WTC11 (cell line): ENCODE measurements around the gene ENKUR. TPM values are rescaled to one million over a fixed set of nuclear protein-coding genes. Genes with fewer than 3 reads are reported as not detected.

ENCODE experiments used
- ATAC-seq: fragments of 200-7000 bp; cut with Tn5 transposase; 2 replicates; pipeline ENCODE4 v1.10.0; 2021; ENCODE audit warnings: mild to moderate bottlenecking, moderate library complexity
- CTCF ChIA-PET: fragments of 300-600 bp; sonication (Branson Sonifier 250); formaldehyde crosslinking; loops from one replicate; lab custom pipeline; 2021; ENCODE audit warnings: antibody characterized with exemption; lab: Charles Lee
- POLR2A ChIA-PET: fragments of 350-600 bp; sonication (Branson Sonifier 250); formaldehyde crosslinking; loops from one replicate; lab custom pipeline; 2021; ENCODE audit warnings: antibody characterized with exemption; lab: Charles Lee
- DNase-seq: peaks from one replicate; pipeline ENCODE4 v3.0.0; 2021; ENCODE audit warnings: low spot score
- H3K27ac Mint-ChIP-seq: 2 replicates; pipeline ENCODE4 v1.8.0; 2021; ENCODE audit warnings: mixed read lengths
- H3K27me3 Mint-ChIP-seq: 2 replicates; pipeline ENCODE4 v1.8.0; 2021; ENCODE audit warnings: low read depth, mild to moderate bottlenecking, moderate library complexity, mixed read lengths
- H3K36me3 Mint-ChIP-seq: 2 replicates; pipeline ENCODE4 v1.8.0; 2021; ENCODE audit warnings: mixed read lengths
- H3K4me1 Mint-ChIP-seq: 2 replicates; pipeline ENCODE4 v1.8.0; 2022; ENCODE audit warnings: mixed read lengths
- H3K4me3 Mint-ChIP-seq: 2 replicates; pipeline ENCODE4 v1.8.0; 2021; ENCODE audit warnings: mild to moderate bottlenecking, moderate library complexity, mixed read lengths
- H3K9me3 Mint-ChIP-seq: 2 replicates; pipeline ENCODE4 v1.8.0; 2021; ENCODE audit warnings: mixed read lengths
- AFF4 ChIP-seq: sonication (generic); formaldehyde crosslinking; IDR thresholded peaks from 2 replicates; pipeline ENCODE4 v1.8.1; 2023; ENCODE audit warnings: mild to moderate bottlenecking, missing genetic modification reagents, borderline replicate concordance
- ATF2 ChIP-seq: sonication (generic); formaldehyde crosslinking; IDR thresholded peaks from 2 replicates; pipeline ENCODE4 v1.8.1; 2022; ENCODE audit warnings: low read depth, missing genetic modification reagents, borderline replicate concordance
- CTCF ChIP-seq: fragments of 200-600 bp; IDR thresholded peaks from 2 replicates; pipeline ENCODE4 v1.8.0; 2022; ENCODE audit warnings: antibody characterized with exemption
- EMX1 ChIP-seq: fragments of 250-450 bp; sonication (Bioruptor Pico); IDR thresholded peaks from 2 replicates; pipeline ENCODE4 v1.8.0; 2021; ENCODE audit warnings: mild to moderate bottlenecking
- GABPB1 ChIP-seq: sonication (generic); formaldehyde crosslinking; IDR thresholded peaks from 2 replicates; pipeline ENCODE4 v1.8.1; 2023; ENCODE audit warnings: mild to moderate bottlenecking, missing genetic modification reagents
- MYBL2 ChIP-seq: sonication (generic); formaldehyde crosslinking; IDR thresholded peaks from 2 replicates; pipeline ENCODE4 v1.8.1; 2023; ENCODE audit warnings: mild to moderate bottlenecking, moderate library complexity, missing genetic modification reagents
- NFATC4 ChIP-seq: fragments of 250-450 bp; sonication (Bioruptor Pico); IDR thresholded peaks from 2 replicates; pipeline ENCODE4 v1.9.0; 2021; ENCODE audit warnings: mild to moderate bottlenecking
- NR1H2 ChIP-seq: sonication (generic); formaldehyde crosslinking; IDR thresholded peaks from 2 replicates; pipeline ENCODE4 v1.9.0; 2021; ENCODE audit warnings: mild to moderate bottlenecking, moderate library complexity, missing genetic modification reagents
- RORB ChIP-seq: fragments of 250-450 bp; sonication (Bioruptor Pico); IDR thresholded peaks from 2 replicates; pipeline ENCODE4 v1.9.0; 2021; ENCODE audit warnings: mild to moderate bottlenecking
- TEAD4 ChIP-seq: sonication (generic); formaldehyde crosslinking; IDR thresholded peaks from 2 replicates; pipeline ENCODE4 v1.8.0; 2022; ENCODE audit warnings: mild to moderate bottlenecking, missing genetic modification reagents
- ZMAT4 ChIP-seq: fragments of 250-450 bp; sonication (Bioruptor Pico); IDR thresholded peaks from 2 replicates; pipeline ENCODE4 v1.9.0; 2021; ENCODE audit warnings: mild to moderate bottlenecking
- ZNF512 ChIP-seq: sonication (generic); formaldehyde crosslinking; IDR thresholded peaks from 2 replicates; pipeline ENCODE4 v1.8.1; 2022; ENCODE audit warnings: missing genetic modification reagents, borderline replicate concordance
- total RNA-seq: library from RNA; stranded (reverse); gene quantifications from 3 replicates; pipeline ENCODE4 v1.2.3, GENCODE V29; 2021

The ENKUR gene
- total RNA-seq, 1 experiment from 2014 or later, result not detected

- TF ChIP-seq ZNF512 (CRISPR knock-in tag) (no peak), ATF2 (CRISPR knock-in tag) (no peak), TEAD4 (CRISPR knock-in tag) (no peak), ZMAT4 (no peak), CTCF (no peak), AFF4 (CRISPR knock-in tag) (no peak), RORB (CRISPR knock-in tag) (no peak), MYBL2 (no peak), GABPB1 (no peak)
Measured at GRCh38 chr10:25024528-25024927, 8.6 kb upstream of the ENKUR start (continued).

GRCh38 chr10:25023278-25023677 is 7.3 kb upstream of the ENKUR start:
- Mint-ChIP-seq H3K4me3 (no peak overlapping the region), H3K9me3 (no peaks in the 10 kb centered on the region), H3K27ac (no peak overlapping the region), H3K4me1 (no peaks in the 10 kb centered on the region), H3K36me3 (no peaks in the 10 kb centered on the region), H3K27me3 (no peaks in the 10 kb centered on the region)
- DNase-seq, result no peak
- CTCF ChIA-PET, result no interaction called here
- ATAC-seq, result no peak
- POLR2A ChIA-PET, result no interaction called here
- no peak for TF ChIP-seq EMX1 (CRISPR knock-in tag)

- no peak overlapping the region for H3K27ac Mint-ChIP-seq
- H3K9me3 Mint-ChIP-seq, result no peaks in the 10 kb centered on the region
- TF ChIP-seq NR1H2 (CRISPR knock-in tag), result no peak
- DNase-seq (no peak), ATAC-seq (no peak)
- peaks cover 11% of the 10 kb centered on the region for H3K4me1 Mint-ChIP-seq
- ChIA-PET POLR2A (no interaction called here), CTCF (no interaction called here)
- no peaks in the 10 kb centered on the region; the same call in 1 of the 2 replicates for H3K27me3 Mint-ChIP-seq
- H3K36me3 Mint-ChIP-seq, result 0 out of 2 replicates have a peak, but pooled peaks cover 3% of the 10 kb centered on the region
- no peak overlapping the region for H3K4me3 Mint-ChIP-seq
Measured at GRCh38 chr10:25018703-25019102, 2.7 kb upstream of the ENKUR start.

GRCh38 chr10:25017661-25018060 is 1.7 kb upstream of the ENKUR start:
- no peak overlapping the region for H3K27ac Mint-ChIP-seq
- ChIA-PET CTCF (no interaction called here), POLR2A (interaction anchor here (0.6 kb wide), 1 partner anchor 66 kb away, joined by 3 read pairs; no protein-coding TSS in a partner anchor)
- no peak for ATAC-seq
- TF ChIP-seq NFATC4 (CRISPR knock-in tag), result no peak
- no peaks in the 10 kb centered on the region; the same call in 1 of the 2 replicates for H3K27me3 Mint-ChIP-seq
- peaks cover 7% of the 10 kb centered on the region for H3K9me3 Mint-ChIP-seq
- H3K4me3 Mint-ChIP-seq, result peak overlapping the region; percentile 75
- H3K4me1 Mint-ChIP-seq, result peaks cover 11% of the 10 kb centered on the region
- DNase-seq, result no peak
- peaks cover 3% of the 10 kb centered on the region; the same call in 1 of the 2 replicates for H3K36me3 Mint-ChIP-seq
